HepG2 (cell line): Measurements from ENCODE around the gene GNA12. TPM values are rescaled to one million over a fixed set of nuclear protein-coding genes. Genes with fewer than 3 reads are reported as not detected.

ENCODE experiments used
- ATF7-NPFF ChIP-seq: sonication (generic); formaldehyde crosslinking; IDR thresholded peaks from 2 replicates; pipeline ENCODE4 v1.8.1; 2023; ENCODE audit warnings: mild to moderate bottlenecking, low read depth, missing genetic modification reagents, moderate library complexity
- DMAP1 ChIP-seq: IDR thresholded peaks from 2 replicates; pipeline ENCODE4 v1.6.1; 2016
- DR1 ChIP-seq: sonication (generic); formaldehyde crosslinking; IDR thresholded peaks from 2 replicates; pipeline ENCODE4 v1.8.0; 2021; ENCODE audit warnings: mild to moderate bottlenecking, missing genetic modification reagents, inconsistent platforms
- ELF3 ChIP-seq: IDR thresholded peaks from 2 replicates; pipeline ENCODE4 v1.6.1; 2016; ENCODE audit warnings: missing genetic modification reagents, missing compliant biosample characterization
- FOSL2 ChIP-seq: sonication (generic); formaldehyde crosslinking; IDR thresholded peaks from 2 replicates; pipeline ENCODE4 v1.4.0; 2020; ENCODE audit warnings: missing genetic modification reagents
- FOXA3 ChIP-seq: IDR thresholded peaks from 2 replicates; pipeline ENCODE4 v1.6.1; 2016; ENCODE audit warnings: missing genetic modification reagents, missing compliant biosample characterization
- GATAD1 ChIP-seq: IDR thresholded peaks from 2 replicates; pipeline ENCODE4 v1.6.1; 2016; ENCODE audit warnings: missing genetic modification reagents, missing compliant biosample characterization
- HDAC1 ChIP-seq: sonication (generic); formaldehyde crosslinking; IDR thresholded peaks from 2 replicates; pipeline ENCODE4 v1.5.1; 2020; ENCODE audit warnings: mild to moderate bottlenecking, missing genetic modification reagents
- JUNB ChIP-seq: sonication (generic); formaldehyde crosslinking; IDR thresholded peaks from 2 replicates; pipeline ENCODE4 v1.8.0; 2022; ENCODE audit warnings: missing genetic modification reagents, mild to moderate bottlenecking, borderline replicate concordance
- LCORL ChIP-seq, 2 experiments: fragments of 450-650 bp in 1 of 2; sonication (generic) in 1 of 2; formaldehyde crosslinking in 1 of 2; IDR thresholded peaks; 2 replicates each; pipeline versions ENCODE4 v1.5.0 to v1.6.1; 2017 to 2020; ENCODE audit warnings: antibody characterized with exemption in 1 of 2, missing genetic modification reagents in 1 of 2
- MTF1 ChIP-seq: sonication (generic); formaldehyde crosslinking; IDR thresholded peaks from 2 replicates; pipeline ENCODE4 v1.5.0; 2020; ENCODE audit warnings: missing genetic modification reagents
- PLSCR1 ChIP-seq: sonication (generic); formaldehyde crosslinking; IDR thresholded peaks from 2 replicates; pipeline ENCODE4 v1.5.0; 2020; ENCODE audit warnings: missing genetic modification reagents, mild to moderate bottlenecking, borderline replicate concordance
- PRMT3 ChIP-seq: sonication (generic); formaldehyde crosslinking; IDR thresholded peaks from 2 replicates; pipeline ENCODE4 v1.8.1; 2022; ENCODE audit warnings: low read depth, mild to moderate bottlenecking, moderate library complexity, missing genetic modification reagents, borderline replicate concordance
- PTBP1 ChIP-seq: fragments of 200-400 bp; formaldehyde crosslinking; IDR thresholded peaks from 2 replicates; pipeline ENCODE4 v1.6.1; 2018; ENCODE audit warnings: low read length, low read depth; ENCODE audit not compliant: poor library complexity, severe bottlenecking
- RERE ChIP-seq: IDR thresholded peaks from 2 replicates; pipeline ENCODE4 v1.6.1; 2016; ENCODE audit warnings: low read depth, missing genetic modification reagents, missing compliant biosample characterization
- SAP130 ChIP-seq: IDR thresholded peaks from 2 replicates; pipeline ENCODE4 v1.6.1; 2016; ENCODE audit warnings: low read depth
- SMC3 ChIP-seq: IDR thresholded peaks from 2 replicates; pipeline ENCODE4 v1.6.1; 2011; ENCODE audit warnings: low read length, improper control_type of control experiment
- SNAPC5 ChIP-seq: sonication (generic); formaldehyde crosslinking; IDR thresholded peaks from 2 replicates; pipeline ENCODE4 v1.8.1; 2023; ENCODE audit warnings: mild to moderate bottlenecking, missing genetic modification reagents, borderline replicate concordance
- ZEB1 ChIP-seq: IDR thresholded peaks from 2 replicates; pipeline ENCODE4 v1.6.1; 2012; ENCODE audit warnings: mild to moderate bottlenecking, low read depth, inconsistent platforms; ENCODE audit not compliant: insufficient replicate concordance
- ZFP36 ChIP-seq: fragments of 150-350 bp; IDR thresholded peaks from 2 replicates; pipeline ENCODE4 v1.6.1; 2018; ENCODE audit warnings: borderline replicate concordance, low read length, low read depth; ENCODE audit not compliant: partially characterized antibody
- ZNF280B ChIP-seq: sonication (generic); formaldehyde crosslinking; IDR thresholded peaks from 2 replicates; pipeline ENCODE4 v1.5.0; 2020; ENCODE audit warnings: missing genetic modification reagents, mild to moderate bottlenecking, borderline replicate concordance
- ZNF468 ChIP-seq: sonication (generic); formaldehyde crosslinking; IDR thresholded peaks from 2 replicates; pipeline ENCODE4 v1.8.0; 2022; ENCODE audit warnings: mild to moderate bottlenecking, moderate library complexity, missing genetic modification reagents
- ZNF563 ChIP-seq: sonication (generic); formaldehyde crosslinking; IDR thresholded peaks from 2 replicates; pipeline ENCODE4 v1.8.0; 2022; ENCODE audit warnings: mild to moderate bottlenecking, moderate library complexity, missing genetic modification reagents
- ZNF747 ChIP-seq: sonication (generic); formaldehyde crosslinking; IDR thresholded peaks from 2 replicates; pipeline ENCODE4 v1.8.1; 2023; ENCODE audit warnings: missing genetic modification reagents, mild to moderate bottlenecking, borderline replicate concordance
- polyA plus RNA-seq, 8 experiments: library from polyadenylated mRNA; depleted of rRNA in 3 of 8; stranded (reverse) in 7 of 8; unstranded in 1 of 8; fragments of >200 nt; fragmentation: Illumina TruSeq in 4 of 8; extraction: Trizol in 4 of 8; gene quantifications; 2 replicates each; pipeline versions ENCODE4 v1.2.1 to v1.2.3, GENCODE V29; 2011 to 2016; ENCODE audit warnings: low read depth in 4 of 8, missing spikeins in 1 of 8, mixed read lengths in 1 of 8; ENCODE audit not compliant: insufficient read depth in 1 of 8
- total RNA-seq, 5 experiments: library from RNA; depleted of rRNA; stranded (reverse); fragments of >200 nt; fragmentation: Illumina TruSeq; extraction: Trizol; gene quantifications; 2 replicates each; pipeline ENCODE4 v1.2.3, GENCODE V29; 2016; ENCODE audit warnings: low read depth in 1 of 5

The GNA12 gene
- total and polyA plus RNA-seq, 2 of the 13 experiments (the other 11 are each of a cell fraction or from before 2014, with no cell fraction given): 16.2 to 50.9 TPM

DNA sequence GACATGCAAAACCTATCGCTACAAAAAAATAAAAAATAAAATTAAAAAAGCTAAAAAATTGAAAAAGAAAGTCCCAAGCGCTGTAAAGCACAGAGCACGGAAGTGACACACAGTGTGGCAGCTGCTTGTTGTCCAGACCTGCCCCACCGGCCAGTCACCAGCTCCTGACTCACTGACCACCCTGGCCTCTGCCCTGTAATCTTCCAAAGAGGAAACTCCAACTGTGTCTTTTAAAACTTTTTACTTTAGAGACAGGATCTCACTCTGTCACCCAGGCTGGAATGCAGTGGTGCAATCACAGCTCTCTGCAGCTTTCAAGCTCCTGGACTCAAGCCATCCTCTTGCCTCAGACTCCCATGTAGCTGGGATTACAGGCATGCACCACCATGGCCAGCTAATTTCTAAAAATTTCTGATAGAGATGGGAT lies 23.6 kb downstream of the GNA12 start (continued):
- TF ChIP-seq ATF7-NPFF (CRISPR knock-in tag): no peak
- TF ChIP-seq JUNB (CRISPR knock-in tag): no peak
- no peak for TF ChIP-seq PLSCR1
- no peak for TF ChIP-seq ZNF747 (CRISPR knock-in tag)
- 0 out of 2 replicates have a peak, but pooled peaks have one; percentile 27 for TF ChIP-seq LCORL (IDR thresholded peaks at IDR 0.05)
- peak; percentile 87 for TF ChIP-seq LCORL (CRISPR knock-in tag; IDR thresholded peaks at IDR 0.05)
- no peak for TF ChIP-seq SNAPC5 (CRISPR knock-in tag)
- no peak for TF ChIP-seq ZNF280B
- TF ChIP-seq HDAC1: no peak; the same call in none of the 2 replicates
- TF ChIP-seq PTBP1: no peak
- TF ChIP-seq PRMT3 (CRISPR knock-in tag): no peak
- TF ChIP-seq ZNF468 (CRISPR knock-in tag): no peak
- no peak for TF ChIP-seq DR1 (CRISPR knock-in tag)
- TF ChIP-seq MTF1 (CRISPR knock-in tag): no peak
- peak; percentile 78 for TF ChIP-seq SAP130
- TF ChIP-seq ZNF563 (CRISPR knock-in tag): no peak
- 0 out of 2 replicates have a peak, but pooled peaks have one; percentile 23 for TF ChIP-seq DMAP1 (CRISPR knock-in tag)
- no peak for TF ChIP-seq GATAD1 (CRISPR knock-in tag)
- TF ChIP-seq FOXA3 (CRISPR knock-in tag): 0 out of 2 replicates have a peak, but pooled peaks have one; percentile 45
- TF ChIP-seq RERE: no peak
- TF ChIP-seq ZFP36: no peak
- peak; percentile 27; the same call in 1 of the 2 replicates for TF ChIP-seq SMC3
- TF ChIP-seq ZEB1: no peak
- peak; percentile 81 for TF ChIP-seq ELF3 (CRISPR knock-in tag)
- TF ChIP-seq FOSL2 (CRISPR knock-in tag): peak; percentile 82
